ENCODE data around the gene PKM. TPM values are rescaled to one million over a fixed set of nuclear protein-coding genes. Genes with fewer than 3 reads are reported as not detected.

Gene PKM
- total and polyA plus RNA-seq, 9 of the 15 experiments (the other 6 are each of a cell fraction or from before 2014, with no cell fraction given), result 140 to 825 (median 383) TPM

GRCh38 chr15:72175186-72176044 is 55.6 kb downstream of the PKM start (continued):
- TF ChIP-seq THRB (CRISPR knock-in tag; conservative IDR thresholded peaks at IDR 0.05), result no peak
- no peak for TF ChIP-seq SAFB (IDR thresholded peaks at IDR 0.05; ENCODE audit: borderline replicate concordance, low read depth, low read length)
- no peak for TF ChIP-seq ATF1 (CRISPR knock-in tag; IDR thresholded peaks at IDR 0.05)
- no peak for TF ChIP-seq ATF1 (tag; IDR thresholded peaks at IDR 0.05)
- TF ChIP-seq DPF2 (IDR thresholded peaks at IDR 0.05), result no peak
- no peak for TF ChIP-seq ILF3 (IDR thresholded peaks at IDR 0.05; ENCODE audit: borderline replicate concordance)
- TF ChIP-seq ZNF408 (CRISPR knock-in tag; IDR thresholded peaks at IDR 0.05; ENCODE audit: low read depth), result no peak

GRCh38 chr15:72174551-72175165 is 56.3 kb downstream of the PKM start:
- intact Hi-C loops (cut with micrococcal nuclease), result no loop called here
- WGBS (ENCODE audit: insufficient coverage, low coverage, missing lambda C conversion rate), result 0% methylated on average over 4 of the region's 5 CpGs
- POLR2A ChIA-PET, result no interaction called here
- Histone ChIP-seq H4K20me1 (replicated peaks; ENCODE audit: control insufficient read depth, insufficient read depth, low read length) (peaks cover 12% of the 10 kb centered on the region; the same call in 1 of the 2 replicates), H3K4me2 (ENCODE audit: insufficient read depth, low read length) (no peak overlapping the region), H3K4me1 (replicated peaks in 1 of 2; ENCODE audit: control insufficient read depth in 2 of 2, insufficient read depth in 2 of 2, low read length in 2 of 2) (no peaks in the 10 kb centered on the region; a peak in 2 of 5 replicates), H3K27me3 (ENCODE audit: control insufficient read depth in 2 of 2, insufficient read depth in 2 of 2, low read length in 2 of 2) (peaks cover 41 to 82% of the 10 kb centered on the region in 2 experiments), H3K9me1 (ENCODE audit: control insufficient read depth, insufficient read depth, low read length) (no peaks in the 10 kb centered on the region), H3K9ac (ENCODE audit: insufficient read depth in 1 of 2, low read depth in 2 of 2, low read length in 2 of 2) (no peak overlapping the region), H3K79me2 (ENCODE audit: control insufficient read depth, insufficient read depth, low read length) (no peaks in the 10 kb centered on the region), H3K4me3 (no peak overlapping the region), H2AFZ (ENCODE audit: low read depth, low read length) (no peak overlapping the region), H3K9me3 (replicated peaks; ENCODE audit: control insufficient read depth, insufficient read depth, low read depth, low read length) (no peaks in the 10 kb centered on the region), H3K36me3 (ENCODE audit: control insufficient read depth, insufficient read depth, low read length) (no peaks in the 10 kb centered on the region), H3K27ac (ENCODE audit: extremely low read depth, low read depth, low read length) (no peak overlapping the region)
- ATAC-seq, result no peak
- BruUV-seq (replicated peaks), result no TSS peak
- no peak for FAIRE-seq
- CTCF ChIA-PET (ENCODE audit: low intra/inter-chr PET ratio), result no interaction called here
- DNase-seq (ENCODE audit: extremely low read depth in 1 of 4, low spot score in 3 of 4), result no peak
- no peak for TF ChIP-seq SFPQ (IDR thresholded peaks at IDR 0.05; ENCODE audit: low read depth, low read length)
- in situ Hi-C loops (cut with MboI), result no loop called here
